IMR-90 (cell line): ENCODE measurements around the gene DND1. TPM values are rescaled to one million over a fixed set of nuclear protein-coding genes. Genes with fewer than 3 reads are reported as not detected.
A peak's percentile ranks its signal among the peaks of the same experiment; 100 is the strongest.

Source experiments
- ATAC-seq: fragments of 200-7000 bp; cut with Tn5 transposase; 2 replicates; pipeline ENCODE4 v1.9.1; 2020; ENCODE audit warnings: low read depth, mild to moderate bottlenecking, moderate library complexity
- BruUV-seq: library from RNA; stranded (reverse); fragments of 400-500 nt; replicated peaks from 2 replicates; lab custom pipeline; 2021; lab: Mats Ljungman, UMichigan
- CTCF ChIA-PET: fragments of 300-600 bp; formaldehyde crosslinking; extraction: SDS; loops from one replicate; lab custom pipeline; 2021; ENCODE audit warnings: antibody characterized with exemption; lab: Yijun Ruan, JAX
- POLR2A ChIA-PET: fragments of 300-600 bp; sonication (Branson Sonifier 250); formaldehyde crosslinking; loops from one replicate; lab custom pipeline; 2022; ENCODE audit warnings: antibody characterized with exemption; ENCODE audit not compliant: unreplicated experiment; lab: Charles Lee
- DNase-seq: peaks from one replicate; pipeline ENCODE4 v3.0.0; 2013
- H2AFZ ChIP-seq: replicated peaks from 2 replicates; pipeline ENCODE3; 2013; ENCODE audit warnings: low read length, mild to moderate bottlenecking; ENCODE audit not compliant: poor library complexity
- H2AK5ac ChIP-seq: 2 replicates; pipeline ENCODE4 v1.6.1; 2013; ENCODE audit warnings: low read depth, low read length, inconsistent platforms
- H2AK9ac ChIP-seq: replicated peaks from 2 replicates; pipeline ENCODE3; 2013; ENCODE audit warnings: mild to moderate bottlenecking, low read depth, low read length, moderate library complexity; ENCODE audit not compliant: poor library complexity
- H2BK120ac ChIP-seq: 2 replicates; pipeline ENCODE4 v1.6.1; 2013; ENCODE audit warnings: low read depth, low read length, inconsistent platforms
- H2BK15ac ChIP-seq: 3 replicates; pipeline ENCODE4 v1.6.1; 2013; ENCODE audit warnings: low read depth, low read length, inconsistent platforms
- H2BK20ac ChIP-seq: 2 replicates; pipeline ENCODE4 v1.6.1; 2013; ENCODE audit warnings: low read depth, mild to moderate bottlenecking, inconsistent platforms, low read length, moderate library complexity
- H2BK5ac ChIP-seq: 2 replicates; pipeline ENCODE4 v1.6.1; 2013; ENCODE audit warnings: mild to moderate bottlenecking, low read depth, low read length, inconsistent platforms; ENCODE audit not compliant: poor library complexity, severe bottlenecking
- H3K14ac ChIP-seq: replicated peaks from 2 replicates; pipeline ENCODE4 v1.6.1; 2013; ENCODE audit warnings: low read depth, low read length, inconsistent platforms
- H3K18ac ChIP-seq: 2 replicates; pipeline ENCODE4 v1.6.1; 2013; ENCODE audit warnings: low read depth, low read length, control low read depth
- H3K23ac ChIP-seq: 2 replicates; pipeline ENCODE4 v1.6.1; 2013; ENCODE audit warnings: low read depth, low read length, inconsistent platforms
- H3K27ac ChIP-seq: 2 replicates; pipeline ENCODE4 v1.5.1; 2013; ENCODE audit warnings: mild to moderate bottlenecking, control low read depth, low read length; ENCODE audit not compliant: insufficient read depth
- H3K27me3 ChIP-seq: 2 replicates; pipeline ENCODE4 v1.6.1; 2013; ENCODE audit warnings: low read length; ENCODE audit not compliant: control insufficient read depth, insufficient read depth
- H3K36me3 ChIP-seq: 2 replicates; pipeline ENCODE4 v1.6.1; 2013; ENCODE audit warnings: low read length, mixed read lengths; ENCODE audit not compliant: control insufficient read depth, insufficient read depth
- H3K4ac ChIP-seq: 2 replicates; pipeline ENCODE4 v1.6.1; 2013; ENCODE audit warnings: low read depth, low read length, inconsistent platforms
- H3K4me1 ChIP-seq: 2 replicates; pipeline ENCODE4 v1.6.1; 2013; ENCODE audit warnings: low read length, mixed read lengths; ENCODE audit not compliant: control insufficient read depth, insufficient read depth
- H3K4me2 ChIP-seq: 2 replicates; pipeline ENCODE4 v1.6.1; 2013; ENCODE audit warnings: low read depth, mild to moderate bottlenecking, control low read depth, low read length, moderate library complexity
- H3K4me3 ChIP-seq: 2 replicates; pipeline ENCODE4 v1.5.1; 2013; ENCODE audit warnings: low read depth, mild to moderate bottlenecking, control low read depth, low read length, moderate library complexity; ENCODE audit not compliant: insufficient read depth
- H3K56ac ChIP-seq: 2 replicates; pipeline ENCODE4 v1.6.1; 2013; ENCODE audit warnings: low read length, inconsistent platforms; ENCODE audit not compliant: insufficient read depth; ENCODE audit errors: extremely low read depth
- H3K79me1 ChIP-seq, 2 experiments: 2 replicates each; pipeline ENCODE4 v1.6.1; 2013; ENCODE audit warnings: low read length in 2 of 2, inconsistent platforms in 1 of 2, low read depth in 1 of 2
- H3K9ac ChIP-seq: 2 replicates; pipeline ENCODE4 v1.6.1; 2013; ENCODE audit warnings: low read depth, low read length, control low read depth
- H3K9me1 ChIP-seq: 2 replicates; pipeline ENCODE4 v1.6.1; 2013; ENCODE audit warnings: low read length, inconsistent platforms; ENCODE audit not compliant: insufficient read depth
- H3K9me3 ChIP-seq: 2 replicates; pipeline ENCODE4 v1.6.1; 2013; ENCODE audit warnings: low read length; ENCODE audit not compliant: control insufficient read depth, insufficient read depth
- H4K20me1 ChIP-seq: 2 replicates; pipeline ENCODE4 v1.6.1; 2013; ENCODE audit warnings: low read length, inconsistent platforms; ENCODE audit not compliant: insufficient read depth
- H4K5ac ChIP-seq: 2 replicates; pipeline ENCODE4 v1.6.1; 2013; ENCODE audit warnings: mild to moderate bottlenecking, low read depth, low read length, control low read depth
- H4K8ac ChIP-seq, 2 experiments: 2 replicates each; pipeline ENCODE4 v1.6.1; 2013; ENCODE audit warnings: low read depth in 2 of 2, low read length in 2 of 2, control low read depth in 1 of 2, inconsistent platforms in 1 of 2
- H4K91ac ChIP-seq: 2 replicates; pipeline ENCODE4 v1.6.1; 2013; ENCODE audit warnings: low read depth, low read length, inconsistent platforms; ENCODE audit not compliant: insufficient read depth
- BHLHE40 ChIP-seq: fragments of 150-350 bp; IDR thresholded peaks from 2 replicates; pipeline ENCODE4 v1.6.1; 2016; ENCODE audit warnings: mild to moderate bottlenecking, low read depth, low read length
- CHD1 ChIP-seq: IDR thresholded peaks from 2 replicates; pipeline ENCODE4 v1.6.1; 2012; ENCODE audit warnings: low read depth, low read length, improper control_type of control experiment
- MAFK ChIP-seq: IDR thresholded peaks from 2 replicates; pipeline ENCODE4 v1.6.1; 2012; ENCODE audit warnings: low read depth, low read length, improper control_type of control experiment
- MXI1 ChIP-seq: IDR thresholded peaks from 2 replicates; pipeline ENCODE4 v1.6.1; 2012; ENCODE audit warnings: low read depth, mild to moderate bottlenecking, low read length, moderate library complexity, borderline replicate concordance
- POLR2A ChIP-seq: IDR thresholded peaks from 2 replicates; pipeline ENCODE4 v1.6.1; 2012; ENCODE audit warnings: mild to moderate bottlenecking, low read depth, low read length
- RCOR1 ChIP-seq: IDR thresholded peaks from 2 replicates; pipeline ENCODE4 v1.6.1; 2012; ENCODE audit warnings: mild to moderate bottlenecking, low read length, improper control_type of control experiment; ENCODE audit not compliant: insufficient replicate concordance
- RFX5 ChIP-seq: IDR thresholded peaks from 2 replicates; pipeline ENCODE4 v1.8.0; 2012; ENCODE audit warnings: low read depth, mild to moderate bottlenecking, low read length, moderate library complexity
- WGBS, 2 experiments: methylation state at CpG; one replicate each; pipeline versions ENCODE4 v1.1.5 to v1.1.7; 2013; ENCODE audit warnings: missing lambda C conversion rate in 2 of 2; ENCODE audit not compliant: insufficient read length in 1 of 2; ENCODE audit errors: extremely low coverage in 2 of 2; 5-methylcytosine and 5-hydroxymethylcytosine counted together
- dilution Hi-C: fragments of 300-500 bp; cut with HindIII; formaldehyde crosslinking; loops from one replicate; pipeline ENCODE4 v1.14.3; 2018; ENCODE audit warnings: low sequenced_read_pairs; ENCODE audit not compliant: unreplicated experiment
- in situ Hi-C: fragments of 300-500 bp; cut with MboI; formaldehyde crosslinking; loops from 3 replicates; pipeline ENCODE4 v1.14.3; 2019; ENCODE audit warnings: low sequenced_read_pairs, inconsistent platforms, mixed read lengths
- intact Hi-C: fragments of 100-400 bp; cut with micrococcal nuclease; formaldehyde crosslinking; loops from 2 replicates; pipeline ENCODE4 v1.10.0; 2022
- polyA plus RNA-seq, 3 experiments: library from polyadenylated mRNA; depleted of rRNA; stranded (reverse); fragments of >200 nt; gene quantifications; 2 replicates each; pipeline ENCODE4 v1.2.3, GENCODE V29; 2012; ENCODE audit warnings: low replicate concordance in 1 of 3
- total RNA-seq: library from RNA; depleted of rRNA; stranded (reverse); fragments of >200 nt; gene quantifications from 2 replicates; pipeline ENCODE4 v1.2.3, GENCODE V29; 2012
- TF ChIP-seq, protein P1 (sequence below): fragments of 150-350 bp; IDR thresholded peaks from 2 replicates; pipeline ENCODE4 v1.6.1; 2016; ENCODE audit warnings: low read depth, mild to moderate bottlenecking, low read length, moderate library complexity, borderline replicate concordance
- TF ChIP-seq, protein P2 (sequence below): fragments of 150-350 bp; IDR thresholded peaks from 2 replicates; pipeline ENCODE4 v1.6.1; 2017; ENCODE audit warnings: mild to moderate bottlenecking, antibody characterized with exemption, low read length, low read depth

DND1 gene
- total and polyA plus RNA-seq, 2 of the 4 experiments (the other 2 are of a cell fraction) = under 0.01 to 0.67 TPM

DNA sequence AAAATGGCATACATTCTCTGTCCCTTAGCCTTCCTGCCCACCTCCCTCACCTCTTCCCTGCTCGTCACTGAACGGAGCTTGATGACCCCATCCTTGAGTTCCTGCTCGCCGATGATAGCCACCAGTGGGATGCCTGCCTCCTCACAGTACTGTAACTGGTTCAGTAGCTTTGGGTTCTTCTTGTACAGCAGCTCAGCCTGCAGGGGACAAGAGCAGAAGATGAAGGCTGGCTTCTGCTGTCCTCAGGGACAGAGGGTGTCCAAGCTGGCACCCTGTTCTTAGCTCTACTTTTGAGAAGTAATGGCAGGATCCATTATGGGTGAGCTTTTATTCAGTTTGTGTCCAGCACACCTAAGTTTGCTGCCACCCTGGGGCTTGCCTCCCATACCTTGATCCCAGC, 1.3 kb upstream of the DND1 start:
- no peak overlapping the region for H2AFZ ChIP-seq
- ATAC-seq = no peak
- H4K20me1 ChIP-seq = no peaks in the 10 kb centered on the region; the same call in 1 of the 2 replicates
- BruUV-seq = no TSS peak
- H4K5ac ChIP-seq = no peak overlapping the region
- TF ChIP-seq, protein P1, sequence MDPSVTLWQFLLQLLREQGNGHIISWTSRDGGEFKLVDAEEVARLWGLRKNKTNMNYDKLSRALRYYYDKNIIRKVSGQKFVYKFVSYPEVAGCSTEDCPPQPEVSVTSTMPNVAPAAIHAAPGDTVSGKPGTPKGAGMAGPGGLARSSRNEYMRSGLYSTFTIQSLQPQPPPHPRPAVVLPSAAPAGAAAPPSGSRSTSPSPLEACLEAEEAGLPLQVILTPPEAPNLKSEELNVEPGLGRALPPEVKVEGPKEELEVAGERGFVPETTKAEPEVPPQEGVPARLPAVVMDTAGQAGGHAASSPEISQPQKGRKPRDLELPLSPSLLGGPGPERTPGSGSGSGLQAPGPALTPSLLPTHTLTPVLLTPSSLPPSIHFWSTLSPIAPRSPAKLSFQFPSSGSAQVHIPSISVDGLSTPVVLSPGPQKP = no peak
- TF ChIP-seq RCOR1 (no peak), MXI1 (no peak), MAFK (no peak), CHD1 (no peak), RFX5 (no peak), BHLHE40 (no peak), POLR2A (no peak)
- TF ChIP-seq, protein P2, sequence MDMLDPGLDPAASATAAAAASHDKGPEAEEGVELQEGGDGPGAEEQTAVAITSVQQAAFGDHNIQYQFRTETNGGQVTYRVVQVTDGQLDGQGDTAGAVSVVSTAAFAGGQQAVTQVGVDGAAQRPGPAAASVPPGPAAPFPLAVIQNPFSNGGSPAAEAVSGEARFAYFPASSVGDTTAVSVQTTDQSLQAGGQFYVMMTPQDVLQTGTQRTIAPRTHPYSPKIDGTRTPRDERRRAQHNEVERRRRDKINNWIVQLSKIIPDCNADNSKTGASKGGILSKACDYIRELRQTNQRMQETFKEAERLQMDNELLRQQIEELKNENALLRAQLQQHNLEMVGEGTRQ = no peak
- H3K36me3 ChIP-seq = peaks cover 58% of the 10 kb centered on the region
- H2BK20ac ChIP-seq = no peak overlapping the region
- dilution Hi-C loops = no loop called here
- intact Hi-C loops = no loop called here
- CTCF ChIA-PET = interaction anchor here (0.6 kb wide), 1 partner anchor 22 kb away, joined by 4 read pairs; no protein-coding TSS in a partner anchor
- no peak overlapping the region for H3K4ac ChIP-seq
- peaks cover 1% of the 10 kb centered on the region; the same call in 1 of the 2 replicates for H3K9me1 ChIP-seq
- H3K27ac ChIP-seq = no peak overlapping the region
- no peaks in the 10 kb centered on the region; the same call in 1 of the 2 replicates for H3K4me1 ChIP-seq
- no peak overlapping the region for H3K56ac ChIP-seq
- H2BK15ac ChIP-seq = no peak overlapping the region
- no peak overlapping the region for H3K4me2 ChIP-seq
- H3K9me3 ChIP-seq = no peaks in the 10 kb centered on the region
- in situ Hi-C loops = loop anchor here (25.0 kb wide), 1 partner anchor 913 kb away; no protein-coding TSS in a partner anchor
- no peak overlapping the region for H2AK5ac ChIP-seq
- H4K91ac ChIP-seq = no peak overlapping the region
- no peak overlapping the region for H3K14ac ChIP-seq
- WGBS, 2 experiments = 100% methylated on average over 2 of the region's 4 CpGs; no CpG with 5 or more reads in 1 of the 2 experiments
- H3K27me3 ChIP-seq = no peaks in the 10 kb centered on the region
- H3K9ac ChIP-seq = no peak overlapping the region
- H3K23ac ChIP-seq = no peak overlapping the region
- no peak overlapping the region for H4K8ac ChIP-seq
- H2BK120ac ChIP-seq = no peak overlapping the region
- H3K18ac ChIP-seq = no peak overlapping the region
- peak overlapping the region; percentile 37 for H2AK9ac ChIP-seq
- POLR2A ChIA-PET = no interaction called here
- no peak for DNase-seq
- no peak overlapping the region for H2BK5ac ChIP-seq
- peaks cover 0 to 11% of the 10 kb centered on the region in 2 experiments; a peak in 1 of 4 replicates for H3K79me1 ChIP-seq
- H3K4me3 ChIP-seq = no peak overlapping the region
